HUES64 (cell line): ENCODE data around the gene ARHGAP15.
"Not testable (repeated sequence)": the region's sequence is repeated elsewhere in the genome, so short reads cannot be mapped to it uniquely, and the experiment has no call there.

Experiments
- H3K27ac ChIP-seq: 2 replicates; pipeline ENCODE4 v1.7.0; 2013; ENCODE audit warnings: low read depth, low read length, inconsistent platforms
- H3K27me3 ChIP-seq: 2 replicates; pipeline ENCODE4 v1.6.1; 2013; ENCODE audit warnings: mild to moderate bottlenecking, low read length; ENCODE audit not compliant: insufficient read depth
- H3K36me3 ChIP-seq: 2 replicates; pipeline ENCODE4 v1.6.1; 2013; ENCODE audit warnings: mild to moderate bottlenecking, low read length; ENCODE audit not compliant: insufficient read depth
- H3K4me1 ChIP-seq: 2 replicates; pipeline ENCODE4 v1.6.1; 2013; ENCODE audit warnings: mild to moderate bottlenecking, low read length, moderate library complexity; ENCODE audit not compliant: insufficient read depth
- H3K4me3 ChIP-seq: 2 replicates; pipeline ENCODE4 v1.5.1; 2013; ENCODE audit warnings: mild to moderate bottlenecking, low read length, moderate library complexity
- H3K9ac ChIP-seq: 2 replicates; pipeline ENCODE4 v1.6.1; 2013; ENCODE audit warnings: mild to moderate bottlenecking, low read depth, low read length
- H3K9me3 ChIP-seq: 2 replicates; pipeline ENCODE4 v1.6.1; 2013; ENCODE audit warnings: low read depth, low read length; ENCODE audit not compliant: insufficient read depth
- WGBS: fragments of 150-250, 120-280 bp; methylation state at CpG from one replicate; pipeline ENCODE4 v1.1.7; 2013; ENCODE audit warnings: missing lambda C conversion rate; 5-methylcytosine and 5-hydroxymethylcytosine counted together

The ARHGAP15 gene

GRCh38 chr2:143524559-143525401 lies 395.6 kb downstream of the ARHGAP15 start:
- Histone ChIP-seq H3K9ac (no peak overlapping the region), H3K4me1 (peaks cover 16% of the 10 kb centered on the region), H3K27ac (no peak overlapping the region), H3K36me3 (no peaks in the 10 kb centered on the region), H3K9me3 (no peaks in the 10 kb centered on the region), H3K27me3 (no peaks in the 10 kb centered on the region), H3K4me3 (no peak overlapping the region)
- 91% methylated on average over 4 of the region's 6 CpGs for WGBS

DNA sequence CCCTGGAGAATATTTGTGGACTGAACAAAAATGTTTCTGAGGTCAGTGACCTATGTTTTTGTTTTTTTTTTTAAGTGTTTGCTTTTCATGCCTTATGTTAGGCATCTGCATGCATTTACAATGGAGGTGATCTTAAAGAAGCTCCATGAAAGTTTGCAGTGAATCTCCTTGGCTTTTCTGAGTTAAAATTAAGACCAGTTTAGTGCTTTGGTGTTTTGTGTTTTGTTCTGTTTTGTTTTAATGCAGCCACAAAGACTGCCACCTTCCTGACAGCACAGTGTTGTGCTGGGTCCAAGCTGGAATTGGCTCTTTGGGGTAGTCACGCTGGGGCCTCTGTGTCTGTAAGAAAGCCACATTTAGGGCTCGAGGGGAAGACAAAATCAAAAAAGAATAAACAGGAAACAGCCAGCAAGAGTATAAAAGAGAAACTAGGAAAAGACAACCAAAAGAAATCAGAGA lies 396.2 kb downstream of the ARHGAP15 start:
- 51% methylated on average over 2 of the region's 2 CpGs for WGBS
- H3K9ac ChIP-seq, result no peak overlapping the region
- no peaks in the 10 kb centered on the region for H3K27me3 ChIP-seq
- H3K27ac ChIP-seq, result no peak overlapping the region
- H3K4me3 ChIP-seq, result no peak overlapping the region
- H3K36me3 ChIP-seq, result no peaks in the 10 kb centered on the region
- peaks cover 16% of the 10 kb centered on the region for H3K4me1 ChIP-seq
- no peaks in the 10 kb centered on the region for H3K9me3 ChIP-seq

DNA sequence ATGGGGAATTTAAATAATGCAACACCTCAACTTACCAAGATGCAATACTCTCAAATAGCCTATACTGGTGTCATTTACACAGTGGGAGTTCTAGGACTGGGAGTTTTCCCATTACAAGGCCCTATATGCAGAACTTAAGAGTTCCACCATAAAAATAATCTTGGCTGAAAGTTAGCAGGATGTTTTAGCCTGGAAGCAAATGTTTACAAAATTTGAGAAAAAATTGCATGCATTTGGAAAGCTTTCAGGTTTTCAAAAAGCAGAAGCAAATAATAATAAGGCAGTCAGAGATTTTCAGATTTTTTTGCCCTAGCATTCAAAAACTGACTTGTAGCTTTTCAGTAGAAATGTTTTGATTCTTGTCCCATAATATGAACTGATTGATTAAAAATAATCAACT lies 397.3 kb downstream of the ARHGAP15 start:
- no peaks in the 10 kb centered on the region for H3K27me3 ChIP-seq
- H3K4me1 ChIP-seq, result peaks cover 16% of the 10 kb centered on the region
- H3K36me3 ChIP-seq, result no peaks in the 10 kb centered on the region
- no peaks in the 10 kb centered on the region for H3K9me3 ChIP-seq
- H3K27ac ChIP-seq, result no peak overlapping the region
- no peak overlapping the region for H3K4me3 ChIP-seq
- H3K9ac ChIP-seq, result no peak overlapping the region

- no peak overlapping the region for H3K9ac ChIP-seq
- no peak overlapping the region for H3K4me3 ChIP-seq
- H3K36me3 ChIP-seq, result no peaks in the 10 kb centered on the region
- 0% methylated on average over 1 of the region's 1 CpG for WGBS
- H3K4me1 ChIP-seq, result peaks cover 16% of the 10 kb centered on the region
- H3K9me3 ChIP-seq, result no peaks in the 10 kb centered on the region
- H3K27ac ChIP-seq, result no peak overlapping the region
- H3K27me3 ChIP-seq, result no peaks in the 10 kb centered on the region
Observed at GRCh38 chr2:143528021-143528420, 398.8 kb downstream of the ARHGAP15 start.

GRCh38 chr2:143529118-143529720 lies 400.0 kb downstream of the ARHGAP15 start:
- WGBS, result 97% methylated on average over 1 of the region's 1 CpG
- no peaks in the 10 kb centered on the region for H3K36me3 ChIP-seq

GRCh38 chr2:143530758-143531157 lies 401.5 kb downstream of the ARHGAP15 start:
- no peaks in the 10 kb centered on the region for H3K36me3 ChIP-seq
- peaks cover 7% of the 10 kb centered on the region; the same call in 1 of the 2 replicates for H3K4me1 ChIP-seq
- no peaks in the 10 kb centered on the region for H3K9me3 ChIP-seq
- 88% methylated on average over 2 of the region's 2 CpGs for WGBS
- no peaks in the 10 kb centered on the region for H3K27me3 ChIP-seq
- H3K4me3 ChIP-seq, result no peak overlapping the region
- no peak overlapping the region for H3K27ac ChIP-seq
- no peak overlapping the region for H3K9ac ChIP-seq

More at GRCh38 chr2:143529118-143529720, 400.0 kb downstream of the ARHGAP15 start:
- no peak overlapping the region for H3K4me3 ChIP-seq
- H3K27me3 ChIP-seq, result no peaks in the 10 kb centered on the region
- no peaks in the 10 kb centered on the region for H3K9me3 ChIP-seq
- no peak overlapping the region for H3K27ac ChIP-seq
- peaks cover 16% of the 10 kb centered on the region for H3K4me1 ChIP-seq
- H3K9ac ChIP-seq, result no peak overlapping the region

GRCh38 chr2:143532061-143532460 lies 402.8 kb downstream of the ARHGAP15 start:
- no peaks in the 10 kb centered on the region; the same call in 1 of the 2 replicates for H3K4me1 ChIP-seq
- H3K27me3 ChIP-seq, result no peaks in the 10 kb centered on the region
- H3K27ac ChIP-seq, result no peak overlapping the region

DNA sequence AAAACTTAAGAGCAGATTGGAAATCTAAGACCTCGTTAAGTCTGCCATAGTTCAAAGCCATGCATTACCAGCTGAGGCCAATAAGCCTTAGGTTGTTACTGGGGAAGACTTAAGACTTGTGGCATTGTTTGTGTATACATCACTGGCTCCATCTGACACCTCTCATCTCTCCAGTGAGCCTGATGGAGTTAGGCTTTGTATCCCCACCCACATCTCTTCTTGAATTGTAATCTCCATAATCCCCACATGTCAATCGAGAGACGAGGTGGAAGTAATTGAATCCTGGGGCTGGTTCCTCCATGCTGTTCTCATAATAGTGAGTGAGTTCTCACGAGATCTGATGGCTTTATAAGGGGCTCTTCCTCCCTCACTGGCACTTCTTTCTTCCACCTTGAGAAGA lies 404.6 kb downstream of the ARHGAP15 start:
- H3K9me3 ChIP-seq, result no peaks in the 10 kb centered on the region
- no peak overlapping the region for H3K27ac ChIP-seq
- no peaks in the 10 kb centered on the region for H3K27me3 ChIP-seq
- no peaks in the 10 kb centered on the region; the same call in 1 of the 2 replicates for H3K4me1 ChIP-seq
- no peaks in the 10 kb centered on the region for H3K36me3 ChIP-seq
- H3K4me3 ChIP-seq, result no peak overlapping the region
- 77% methylated on average over 4 of the region's 4 CpGs for WGBS
- H3K9ac ChIP-seq, result no peak overlapping the region

More at GRCh38 chr2:143532061-143532460, 402.8 kb downstream of the ARHGAP15 start:
- Histone ChIP-seq H3K9me3 (no peaks in the 10 kb centered on the region), H3K9ac (no peak overlapping the region), H3K4me3 (no peak overlapping the region), H3K36me3 (no peaks in the 10 kb centered on the region)

DNA sequence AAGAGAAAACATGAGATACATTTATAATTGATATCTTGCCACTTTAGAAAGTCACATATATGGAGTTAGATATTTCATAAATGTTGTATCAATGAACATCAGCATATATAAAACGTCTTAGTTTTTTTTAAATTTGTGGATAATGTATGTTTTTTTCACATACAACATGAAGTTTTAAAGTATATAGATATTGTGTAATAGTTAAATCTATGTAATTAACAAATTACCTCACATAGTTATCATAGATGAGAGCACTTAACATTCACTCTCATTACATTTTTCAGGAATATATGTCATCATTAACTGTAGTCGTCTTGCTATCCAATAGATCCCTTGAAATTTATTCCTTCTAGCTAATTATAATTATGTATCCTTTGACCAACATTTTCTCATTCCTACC lies 406.6 kb downstream of the ARHGAP15 start:
- no peak overlapping the region for H3K27ac ChIP-seq
- H3K4me3 ChIP-seq, result no peak overlapping the region
- H3K27me3 ChIP-seq, result no peaks in the 10 kb centered on the region
- H3K9me3 ChIP-seq, result no peaks in the 10 kb centered on the region
- WGBS, result 100% methylated on average over 1 of the region's 2 CpGs
- H3K9ac ChIP-seq, result no peak overlapping the region
- no peaks in the 10 kb centered on the region; the same call in 1 of the 2 replicates for H3K4me1 ChIP-seq
- H3K36me3 ChIP-seq, result no peaks in the 10 kb centered on the region

DNA sequence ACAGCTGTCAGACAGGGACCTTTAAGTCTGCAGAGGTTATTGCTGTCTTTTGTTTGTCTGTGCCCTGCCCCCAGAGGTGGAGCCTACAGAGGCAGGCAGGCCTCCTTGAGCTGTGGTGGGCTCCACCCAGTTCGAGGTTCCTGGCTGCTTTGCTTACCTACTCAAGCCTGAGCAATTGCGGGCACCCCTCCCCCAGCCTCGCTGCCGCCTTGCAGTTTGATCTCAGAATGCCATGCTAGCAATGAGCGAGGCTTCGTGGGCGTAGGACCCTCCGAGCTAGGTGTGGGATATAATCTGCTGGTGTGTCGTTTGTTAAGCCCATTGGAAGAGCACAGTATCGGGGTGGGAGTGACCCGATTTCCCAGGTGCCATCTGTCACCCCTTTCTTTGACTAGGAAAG lies 412.7 kb downstream of the ARHGAP15 start:
- not testable (repeated sequence) for H3K4me3 ChIP-seq, H3K27ac ChIP-seq, H3K36me3 ChIP-seq, H3K27me3 ChIP-seq, H3K9ac ChIP-seq
- H3K9me3 ChIP-seq, result peaks cover 15% of the 10 kb centered on the region
- WGBS, result 96% methylated on average over 11 of the region's 11 CpGs
- peaks cover 17% of the 10 kb centered on the region for H3K4me1 ChIP-seq
